MM.1S (cell line): Measurements from ENCODE around the gene NEXN.

Source experiments
- DNase-seq: peaks from one replicate; pipeline ENCODE4 v3.0.0-alpha.2; 2015
- H2AFZ ChIP-seq: fragments of 300-600 bp; sonication (generic); 2 replicates; pipeline ENCODE4 v1.6.0; 2016; ENCODE audit warnings: antibody characterized with exemption, low read length
- H3F3A ChIP-seq: fragments of 300-600 bp; sonication (generic); 2 replicates; pipeline ENCODE4 v1.6.1; 2016; ENCODE audit warnings: mild to moderate bottlenecking, antibody characterized with exemption, low read length, moderate library complexity, mixed read lengths; ENCODE audit not compliant: insufficient read depth
- H3K27ac ChIP-seq: fragments of 300-600 bp; sonication (generic); 2 replicates; pipeline ENCODE4 v1.5.1; 2016; ENCODE audit warnings: mild to moderate bottlenecking, low read length
- H3K27me3 ChIP-seq: fragments of 300-600 bp; sonication (generic); replicated peaks from 2 replicates; pipeline ENCODE4 v1.6.0; 2016; ENCODE audit warnings: low read length; ENCODE audit not compliant: insufficient read depth
- H3K36me3 ChIP-seq: fragments of 300-600 bp; sonication (generic); replicated peaks from 2 replicates; pipeline ENCODE4 v1.6.1; 2016; ENCODE audit warnings: mild to moderate bottlenecking, low read length, mixed read lengths; ENCODE audit not compliant: insufficient read depth
- H3K4me1 ChIP-seq: fragments of 300-600 bp; sonication (generic); 2 replicates; pipeline ENCODE4 v1.6.1; 2016; ENCODE audit warnings: low read length, mixed read lengths
- H3K4me2 ChIP-seq: fragments of 300-600 bp; sonication (generic); 2 replicates; pipeline ENCODE4 v1.6.0; 2016; ENCODE audit warnings: low read depth, low read length
- H3K4me3 ChIP-seq: fragments of 300-600 bp; sonication (generic); 2 replicates; pipeline ENCODE4 v1.5.1; 2016; ENCODE audit warnings: low read length, mixed read lengths
- H3K79me2 ChIP-seq: fragments of 300-600 bp; sonication (generic); 2 replicates; pipeline ENCODE4 v1.6.1; 2016; ENCODE audit warnings: mixed run types, low read length, mixed read lengths
- H3K9ac ChIP-seq: fragments of 300-600 bp; sonication (generic); 2 replicates; pipeline ENCODE4 v1.6.1; 2016; ENCODE audit warnings: low read length, mixed read lengths
- H3K9me2 ChIP-seq: fragments of 300-600 bp; sonication (generic); replicated peaks from 2 replicates; pipeline ENCODE4 v1.6.1; 2016; ENCODE audit warnings: mild to moderate bottlenecking, low read length, mixed read lengths; ENCODE audit not compliant: insufficient read depth
- H3K9me3 ChIP-seq: fragments of 300-600 bp; sonication (generic); replicated peaks from 2 replicates; pipeline ENCODE4 v1.6.1; 2016; ENCODE audit warnings: mild to moderate bottlenecking, low read length, mixed read lengths; ENCODE audit not compliant: insufficient read depth
- H4K20me1 ChIP-seq: fragments of 300-600 bp; sonication (generic); 2 replicates; pipeline ENCODE4 v1.6.1; 2016; ENCODE audit warnings: mild to moderate bottlenecking, low read length, moderate library complexity, mixed read lengths; ENCODE audit not compliant: insufficient read depth
- CTCF ChIP-seq: fragments of 300-600 bp; sonication (generic); IDR thresholded peaks from 2 replicates; pipeline ENCODE4 v1.5.1; 2016; ENCODE audit warnings: antibody characterized with exemption, low read length, mixed read lengths
- EZH2 ChIP-seq: fragments of 300-600 bp; sonication (generic); optimal IDR thresholded peaks from 2 replicates; pipeline ENCODE3; 2017; ENCODE audit warnings: low read depth, mild to moderate bottlenecking, antibody characterized with exemption, low read length, mixed read lengths
- EZH2phosphoT487 ChIP-seq: fragments of 300-600 bp; sonication (generic); IDR thresholded peaks from 2 replicates; pipeline ENCODE4 v1.6.1; 2018; ENCODE audit warnings: antibody characterized with exemption, low read length

The NEXN gene

GRCh38 chr1:77989744-77990143, 101.3 kb downstream of the NEXN start:
- H4K20me1 ChIP-seq = no peaks in the 10 kb centered on the region
- no peaks in the 10 kb centered on the region for H3K9me3 ChIP-seq
- no peak overlapping the region for H3K4me3 ChIP-seq
- H3K9me2 ChIP-seq = no peaks in the 10 kb centered on the region
- no peaks in the 10 kb centered on the region for H3F3A ChIP-seq
- DNase-seq = no peak
- H3K4me1 ChIP-seq = no peaks in the 10 kb centered on the region
- H2AFZ ChIP-seq = no peak overlapping the region
- H3K36me3 ChIP-seq = no peaks in the 10 kb centered on the region
- H3K4me2 ChIP-seq = no peak overlapping the region
- no peak overlapping the region for H3K27ac ChIP-seq
- H3K9ac ChIP-seq = no peak overlapping the region
- H3K27me3 ChIP-seq = no peaks in the 10 kb centered on the region
- H3K79me2 ChIP-seq = peaks cover 13% of the 10 kb centered on the region; the same call in 1 of the 2 replicates
- TF ChIP-seq EZH2 (no peak), EZH2phosphoT487 (no peak), CTCF (no peak)

- Histone ChIP-seq H3F3A (no peaks in the 10 kb centered on the region), H3K36me3 (no peaks in the 10 kb centered on the region), H3K9me3 (no peaks in the 10 kb centered on the region), H3K79me2 (peaks cover 8% of the 10 kb centered on the region; the same call in 1 of the 2 replicates), H3K9me2 (no peaks in the 10 kb centered on the region), H3K27ac (no peak overlapping the region), H3K9ac (no peak overlapping the region), H3K4me2 (no peak overlapping the region), H4K20me1 (no peaks in the 10 kb centered on the region), H3K4me1 (no peaks in the 10 kb centered on the region), H3K4me3 (no peak overlapping the region), H2AFZ (no peak overlapping the region), H3K27me3 (no peaks in the 10 kb centered on the region)
- no peak for DNase-seq
- no peak for TF ChIP-seq EZH2
Observed at GRCh38 chr1:77990629-77991204, 102.3 kb downstream of the NEXN start.

GRCh38 chr1:77991638-77992037, 103.2 kb downstream of the NEXN start:
- no peak for DNase-seq
- Histone ChIP-seq H3F3A (no peaks in the 10 kb centered on the region), H3K4me3 (no peak overlapping the region), H3K36me3 (no peaks in the 10 kb centered on the region), H3K9me2 (no peaks in the 10 kb centered on the region), H3K9me3 (no peaks in the 10 kb centered on the region), H3K9ac (no peak overlapping the region), H3K27me3 (no peaks in the 10 kb centered on the region), H3K4me1 (no peaks in the 10 kb centered on the region), H3K79me2 (peaks cover 4% of the 10 kb centered on the region; the same call in 1 of the 2 replicates), H4K20me1 (no peaks in the 10 kb centered on the region), H3K27ac (no peak overlapping the region), H3K4me2 (no peak overlapping the region), H2AFZ (no peak overlapping the region)
- TF ChIP-seq EZH2phosphoT487 (no peak), CTCF (no peak), EZH2 (no peak)
